ENCODE results near the gene STAC3.

STAC3 gene

DNA sequence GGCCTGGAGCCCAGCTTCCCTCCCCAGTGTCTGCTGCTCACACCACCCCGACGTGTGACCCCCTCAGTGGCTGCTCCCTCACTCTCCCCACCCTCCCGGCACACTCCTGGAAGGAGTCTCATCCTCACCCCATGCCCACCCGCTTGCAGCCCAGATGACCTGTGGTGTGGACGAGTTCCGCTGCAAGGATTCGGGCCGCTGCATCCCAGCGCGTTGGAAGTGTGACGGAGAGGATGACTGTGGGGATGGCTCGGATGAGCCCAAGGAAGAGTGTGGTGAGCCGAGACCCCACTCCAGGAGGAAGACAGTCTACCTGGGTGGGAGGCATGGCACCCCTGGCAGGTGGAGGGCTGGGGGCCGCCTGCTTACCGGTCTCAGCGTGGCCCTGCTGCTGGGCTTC, 49.4 kb downstream of the STAC3 start:
- Histone ChIP-seq H3K9me2 (replicated peaks; ENCODE audit: control insufficient read depth, low read length) (no peaks in the 10 kb centered on the region), H3K4me3 (ENCODE audit: low read length) (no peak overlapping the region), H3K27ac (ENCODE audit: low read depth, low read length) (no peak overlapping the region), H3K36me3 (ENCODE audit: control insufficient read depth, low read length) (no peaks in the 10 kb centered on the region), H3K27me3 (ENCODE audit: control insufficient read depth, low read length) (no peaks in the 10 kb centered on the region), H3K4me1 (ENCODE audit: control insufficient read depth, low read length) (no peaks in the 10 kb centered on the region), H3K4me2 (ENCODE audit: low read length) (no peak overlapping the region), H3F3A (ENCODE audit: control insufficient read depth, insufficient read depth) (no peaks in the 10 kb centered on the region), H3K79me2 (ENCODE audit: control insufficient read depth, low read length) (no peaks in the 10 kb centered on the region), H3K9me3 (ENCODE audit: control insufficient read depth, insufficient read depth, low read length) (no peaks in the 10 kb centered on the region), H4K20me1 (ENCODE audit: control insufficient read depth, insufficient read depth, low read depth, low read length) (no peaks in the 10 kb centered on the region)
- TF ChIP-seq, protein P1, sequence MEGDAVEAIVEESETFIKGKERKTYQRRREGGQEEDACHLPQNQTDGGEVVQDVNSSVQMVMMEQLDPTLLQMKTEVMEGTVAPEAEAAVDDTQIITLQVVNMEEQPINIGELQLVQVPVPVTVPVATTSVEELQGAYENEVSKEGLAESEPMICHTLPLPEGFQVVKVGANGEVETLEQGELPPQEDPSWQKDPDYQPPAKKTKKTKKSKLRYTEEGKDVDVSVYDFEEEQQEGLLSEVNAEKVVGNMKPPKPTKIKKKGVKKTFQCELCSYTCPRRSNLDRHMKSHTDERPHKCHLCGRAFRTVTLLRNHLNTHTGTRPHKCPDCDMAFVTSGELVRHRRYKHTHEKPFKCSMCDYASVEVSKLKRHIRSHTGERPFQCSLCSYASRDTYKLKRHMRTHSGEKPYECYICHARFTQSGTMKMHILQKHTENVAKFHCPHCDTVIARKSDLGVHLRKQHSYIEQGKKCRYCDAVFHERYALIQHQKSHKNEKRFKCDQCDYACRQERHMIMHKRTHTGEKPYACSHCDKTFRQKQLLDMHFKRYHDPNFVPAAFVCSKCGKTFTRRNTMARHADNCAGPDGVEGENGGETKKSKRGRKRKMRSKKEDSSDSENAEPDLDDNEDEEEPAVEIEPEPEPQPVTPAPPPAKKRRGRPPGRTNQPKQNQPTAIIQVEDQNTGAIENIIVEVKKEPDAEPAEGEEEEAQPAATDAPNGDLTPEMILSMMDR (IDR thresholded peaks at IDR 0.05; ENCODE audit: low read depth, low read length, poor library complexity, severe bottlenecking) = no peak
- TF ChIP-seq EZH2phosphoT487 (IDR thresholded peaks at IDR 0.05; ENCODE audit: borderline replicate concordance, low read length) = no peak

DNA sequence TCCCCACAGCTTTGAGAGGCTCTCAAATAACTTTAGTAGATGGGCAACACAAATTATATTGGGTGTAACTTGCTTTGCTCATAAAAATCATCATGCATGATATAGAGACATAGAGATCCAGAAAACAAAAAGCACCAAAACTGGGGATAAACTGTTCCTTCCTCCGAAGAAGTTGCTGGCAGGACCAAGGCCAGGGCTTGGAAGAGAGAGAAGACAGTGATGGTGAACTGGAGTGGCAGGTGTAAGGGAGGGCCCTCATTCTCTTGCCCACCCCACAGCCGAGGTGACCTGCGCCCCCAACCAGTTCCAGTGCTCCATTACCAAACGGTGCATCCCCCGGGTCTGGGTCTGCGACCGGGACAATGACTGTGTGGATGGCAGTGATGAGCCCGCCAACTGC, 49.8 kb downstream of the STAC3 start:
- TF ChIP-seq, protein P1 (IDR thresholded peaks at IDR 0.05; ENCODE audit: low read depth, low read length, poor library complexity, severe bottlenecking) = no peak
- TF ChIP-seq EZH2phosphoT487 (IDR thresholded peaks at IDR 0.05; ENCODE audit: borderline replicate concordance, low read length) = no peak
- H3K36me3 ChIP-seq (ENCODE audit: control insufficient read depth, low read length) = no peaks in the 10 kb centered on the region

DNA sequence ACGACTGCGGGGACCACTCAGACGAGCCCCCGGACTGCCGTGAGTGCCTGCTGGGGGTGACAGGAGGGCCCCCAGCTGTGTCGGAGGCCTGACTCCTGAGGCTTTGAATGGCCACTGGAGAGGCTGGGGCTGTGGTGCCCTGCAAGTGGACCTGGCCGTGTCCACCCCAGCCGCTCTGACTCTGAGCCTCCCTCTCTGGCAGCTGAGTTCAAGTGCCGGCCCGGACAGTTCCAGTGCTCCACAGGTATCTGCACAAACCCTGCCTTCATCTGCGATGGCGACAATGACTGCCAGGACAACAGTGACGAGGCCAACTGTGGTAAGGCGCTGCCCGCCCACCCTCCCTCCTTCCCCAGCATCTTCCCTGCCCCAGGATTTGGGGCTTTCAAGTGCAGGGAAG, 50.5 kb downstream of the STAC3 start:
- Histone ChIP-seq H3K27ac (ENCODE audit: low read depth, low read length) (no peak overlapping the region), H3K9me2 (replicated peaks; ENCODE audit: control insufficient read depth, low read length) (no peaks in the 10 kb centered on the region), H4K20me1 (ENCODE audit: control insufficient read depth, insufficient read depth, low read depth, low read length) (no peaks in the 10 kb centered on the region), H3K4me3 (ENCODE audit: low read length) (no peak overlapping the region), H3F3A (ENCODE audit: control insufficient read depth, insufficient read depth) (no peaks in the 10 kb centered on the region), H3K79me2 (ENCODE audit: control insufficient read depth, low read length) (no peaks in the 10 kb centered on the region), H3K27me3 (ENCODE audit: control insufficient read depth, low read length) (no peaks in the 10 kb centered on the region), H3K4me1 (ENCODE audit: control insufficient read depth, low read length) (no peaks in the 10 kb centered on the region), H3K9me3 (ENCODE audit: control insufficient read depth, insufficient read depth, low read length) (no peaks in the 10 kb centered on the region), H3K4me2 (ENCODE audit: low read length) (no peak overlapping the region), H3K36me3 (ENCODE audit: control insufficient read depth, low read length) (no peaks in the 10 kb centered on the region)
- no peak for TF ChIP-seq EZH2phosphoT487 (IDR thresholded peaks at IDR 0.05; ENCODE audit: borderline replicate concordance, low read length)
- TF ChIP-seq, protein P1 (IDR thresholded peaks at IDR 0.05; ENCODE audit: low read depth, low read length, poor library complexity, severe bottlenecking) = no peak

More for the DNA sequence above, 49.8 kb downstream of the STAC3 start:
- no peaks in the 10 kb centered on the region for H3F3A ChIP-seq (ENCODE audit: control insufficient read depth, insufficient read depth)
- no peaks in the 10 kb centered on the region for H3K27me3 ChIP-seq (ENCODE audit: control insufficient read depth, low read length)
- no peak overlapping the region for H3K4me3 ChIP-seq (ENCODE audit: low read length)
- no peaks in the 10 kb centered on the region for H3K4me1 ChIP-seq (ENCODE audit: control insufficient read depth, low read length)
- no peak overlapping the region for H3K27ac ChIP-seq (ENCODE audit: low read depth, low read length)
- H3K4me2 ChIP-seq (ENCODE audit: low read length) = no peak overlapping the region
- no peaks in the 10 kb centered on the region for H3K79me2 ChIP-seq (ENCODE audit: control insufficient read depth, low read length)
- H3K9me2 ChIP-seq (replicated peaks; ENCODE audit: control insufficient read depth, low read length) = no peaks in the 10 kb centered on the region
- H3K9me3 ChIP-seq (ENCODE audit: control insufficient read depth, insufficient read depth, low read length) = no peaks in the 10 kb centered on the region
- H4K20me1 ChIP-seq (ENCODE audit: control insufficient read depth, insufficient read depth, low read depth, low read length) = no peaks in the 10 kb centered on the region

DNA sequence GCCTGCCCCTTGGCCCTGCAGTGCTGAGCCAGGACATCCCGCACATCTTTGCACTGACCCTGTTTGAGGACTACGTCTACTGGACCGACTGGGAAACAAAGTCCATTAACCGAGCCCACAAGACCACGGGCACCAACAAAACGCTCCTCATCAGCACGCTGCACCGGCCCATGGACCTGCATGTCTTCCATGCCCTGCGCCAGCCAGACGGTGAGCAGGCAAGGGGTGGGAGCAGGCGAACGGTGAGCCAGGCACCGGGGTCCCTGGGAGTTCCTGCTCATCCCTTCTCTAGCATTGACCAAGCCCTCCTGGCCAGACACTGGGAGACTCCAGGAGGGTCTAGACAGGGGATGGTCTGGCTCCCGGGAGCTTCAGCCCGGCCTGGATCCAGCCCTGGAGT, 51.8 kb downstream of the STAC3 start:
- no peaks in the 10 kb centered on the region for H3K36me3 ChIP-seq (ENCODE audit: control insufficient read depth, low read length)
- H3K9me3 ChIP-seq (ENCODE audit: control insufficient read depth, insufficient read depth, low read length) = no peaks in the 10 kb centered on the region
- no peaks in the 10 kb centered on the region for H3K79me2 ChIP-seq (ENCODE audit: control insufficient read depth, low read length)
- no peaks in the 10 kb centered on the region for H3K4me1 ChIP-seq (ENCODE audit: control insufficient read depth, low read length)
- no peak for TF ChIP-seq EZH2phosphoT487 (IDR thresholded peaks at IDR 0.05; ENCODE audit: borderline replicate concordance, low read length)
- TF ChIP-seq, protein P1 (IDR thresholded peaks at IDR 0.05; ENCODE audit: low read depth, low read length, poor library complexity, severe bottlenecking) = no peak
- H3K4me3 ChIP-seq (ENCODE audit: low read length) = no peak overlapping the region
- H3K4me2 ChIP-seq (ENCODE audit: low read length) = no peak overlapping the region
- no peak overlapping the region for H3K27ac ChIP-seq (ENCODE audit: low read depth, low read length)
- no peaks in the 10 kb centered on the region for H3K9me2 ChIP-seq (replicated peaks; ENCODE audit: control insufficient read depth, low read length)
- H4K20me1 ChIP-seq (ENCODE audit: control insufficient read depth, insufficient read depth, low read depth, low read length) = no peaks in the 10 kb centered on the region
- no peaks in the 10 kb centered on the region for H3K27me3 ChIP-seq (ENCODE audit: control insufficient read depth, low read length)
- no peaks in the 10 kb centered on the region for H3F3A ChIP-seq (ENCODE audit: control insufficient read depth, insufficient read depth)

All from DOHH2 (cell line).